Uterus (tissue), 4 donors: ENCODE measurements around the gene FAT1. TPM values are rescaled to one million over a fixed set of nuclear protein-coding genes. Genes with fewer than 3 reads are reported as not detected.

Source experiments
- DNase-seq, 2 donors: peaks; one replicate each; pipeline ENCODE4 v3.0.0-alpha.2; 2019 to 2020
- H3K27ac ChIP-seq, 2 donors: fragments of 200-600 bp; sonication (generic); 1 replicate in 1 of 2; 2 replicates in 1 of 2; pipeline ENCODE4 v1.5.1; 2016 to 2018
- H3K27me3 ChIP-seq, 2 donors: fragments of 200-600 bp; sonication (generic); one replicate each; pipeline ENCODE4 v1.5.1; 2018 to 2019; ENCODE audit warnings: control low read depth in 1 of 2
- H3K36me3 ChIP-seq, 2 donors: fragments of 200-600 bp; sonication (generic); one replicate each; pipeline ENCODE4 v1.5.1; 2019; ENCODE audit warnings: control low read depth in 1 of 2
- H3K4me1 ChIP-seq, 2 donors: fragments of 200-600 bp; sonication (generic); one replicate each; pipeline ENCODE4 v1.5.1; 2018 to 2019; ENCODE audit warnings: control low read depth in 1 of 2
- H3K4me3 ChIP-seq, 2 donors: fragments of 200-600 bp; sonication (generic); 1 replicate in 1 of 2; 2 replicates in 1 of 2; pipeline ENCODE4 v1.5.1; 2018 to 2019; ENCODE audit warnings: mild to moderate bottlenecking in 1 of 2
- H3K9me3 ChIP-seq, 2 donors: fragments of 200-600 bp; sonication (generic); one replicate each; pipeline ENCODE4 v1.5.1; 2019; ENCODE audit warnings: control low read depth in 1 of 2
- POLR2A ChIP-seq, 2 donors: fragments of 450-650 bp; IDR thresholded peaks; one replicate each; pipeline ENCODE4 v1.6.1; 2016; ENCODE audit warnings: antibody characterized with exemption in 2 of 2, mild to moderate bottlenecking in 1 of 2, moderate library complexity in 1 of 2
- intact Hi-C: fragments of 100-400 bp; cut with DNase I; formaldehyde crosslinking; loops from one replicate; pipeline ENCODE4 v1.15.1; 2023; ENCODE audit warnings: low total_unique reads
- total RNA-seq, 4 donors: library from RNA; depleted of rRNA in 3 of 4; stranded (reverse); fragments of >200 nt in 3 of 4; gene quantifications; one replicate each; pipeline versions ENCODE4 v1.1.0 to v1.2.4, GENCODE V29; 2014 to 2023
- TF ChIP-seq, protein P1 (sequence below), 4 experiments: fragments of 200-600 bp in 2 of 4; fragments of 450-650 bp in 2 of 4; sonication (generic) in 2 of 4; IDR thresholded peaks; one replicate each; pipeline ENCODE4 v1.5.1; 2016 to 2019; ENCODE audit warnings: antibody characterized with exemption in 4 of 4, mild to moderate bottlenecking in 2 of 4, moderate library complexity in 1 of 4
- donor health status: DM: yes; HTN: yes; CAD: no.

Gene FAT1
- total RNA-seq, 4 donors from 2014 or later: 11.5 to 245 (median 52.5) TPM

DNA sequence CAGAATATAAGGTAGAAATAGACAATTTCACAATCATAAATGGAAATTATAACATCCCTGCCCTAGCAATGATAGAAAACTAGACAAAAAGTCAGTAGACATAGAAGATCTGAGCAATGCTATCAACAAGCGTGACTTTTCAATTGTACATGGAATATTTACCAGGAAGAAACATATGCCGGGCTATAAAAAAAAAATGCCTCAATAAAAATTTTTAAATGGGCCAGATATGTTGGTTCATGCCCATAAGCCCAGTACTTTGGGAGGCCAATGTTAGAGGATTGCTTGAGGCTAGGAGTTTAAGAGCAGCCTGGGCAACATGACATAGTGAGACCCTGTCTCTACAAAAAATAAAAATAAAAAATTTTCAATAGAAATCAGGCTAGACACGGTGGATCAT, 163.0 kb downstream of the FAT1 start:
- DNase-seq: no peak
- TF ChIP-seq, protein P1, sequence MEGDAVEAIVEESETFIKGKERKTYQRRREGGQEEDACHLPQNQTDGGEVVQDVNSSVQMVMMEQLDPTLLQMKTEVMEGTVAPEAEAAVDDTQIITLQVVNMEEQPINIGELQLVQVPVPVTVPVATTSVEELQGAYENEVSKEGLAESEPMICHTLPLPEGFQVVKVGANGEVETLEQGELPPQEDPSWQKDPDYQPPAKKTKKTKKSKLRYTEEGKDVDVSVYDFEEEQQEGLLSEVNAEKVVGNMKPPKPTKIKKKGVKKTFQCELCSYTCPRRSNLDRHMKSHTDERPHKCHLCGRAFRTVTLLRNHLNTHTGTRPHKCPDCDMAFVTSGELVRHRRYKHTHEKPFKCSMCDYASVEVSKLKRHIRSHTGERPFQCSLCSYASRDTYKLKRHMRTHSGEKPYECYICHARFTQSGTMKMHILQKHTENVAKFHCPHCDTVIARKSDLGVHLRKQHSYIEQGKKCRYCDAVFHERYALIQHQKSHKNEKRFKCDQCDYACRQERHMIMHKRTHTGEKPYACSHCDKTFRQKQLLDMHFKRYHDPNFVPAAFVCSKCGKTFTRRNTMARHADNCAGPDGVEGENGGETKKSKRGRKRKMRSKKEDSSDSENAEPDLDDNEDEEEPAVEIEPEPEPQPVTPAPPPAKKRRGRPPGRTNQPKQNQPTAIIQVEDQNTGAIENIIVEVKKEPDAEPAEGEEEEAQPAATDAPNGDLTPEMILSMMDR (IDR thresholded peaks at IDR 0.05): no peak
- no peak for TF ChIP-seq POLR2A (IDR thresholded peaks at IDR 0.05)
- no peaks in the 10 kb centered on the region for H3K27me3 ChIP-seq
- H3K9me3 ChIP-seq: no peaks in the 10 kb centered on the region
- intact Hi-C loops: no loop called here
- H3K4me1 ChIP-seq: peaks cover 0 to under 1% of the 10 kb centered on the region in 2 donors
- H3K4me3 ChIP-seq: no peak overlapping the region
- no peak overlapping the region for H3K27ac ChIP-seq
- no peaks in the 10 kb centered on the region for H3K36me3 ChIP-seq

DNA sequence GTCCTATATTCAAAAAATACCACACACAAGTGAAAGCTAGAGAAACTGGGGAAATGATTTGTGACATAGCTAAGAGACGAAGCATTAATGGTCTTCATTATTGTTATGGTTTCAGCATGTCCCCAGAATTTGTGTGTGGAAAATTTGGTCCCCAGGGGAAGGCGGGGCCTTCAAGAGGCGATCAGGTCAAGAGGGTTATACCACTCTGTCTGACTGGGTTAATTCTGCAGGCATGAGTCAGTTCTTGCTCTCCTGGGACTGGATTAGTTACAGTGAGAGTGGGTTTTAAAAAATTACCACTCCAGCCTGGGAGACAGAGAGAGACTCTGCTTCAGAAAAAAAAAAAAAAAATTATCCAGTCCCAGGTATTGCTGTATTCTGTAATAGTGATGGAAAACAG, 166.2 kb downstream of the FAT1 start:
- no peaks in the 10 kb centered on the region for H3K36me3 ChIP-seq
- H3K9me3 ChIP-seq: no peaks in the 10 kb centered on the region
- H3K27ac ChIP-seq: no peak overlapping the region
- no peak for DNase-seq
- H3K4me3 ChIP-seq: no peak overlapping the region
- intact Hi-C loops: no loop called here
- H3K27me3 ChIP-seq: peaks cover 0 to 14% of the 10 kb centered on the region in 2 donors
- TF ChIP-seq, protein P1 (IDR thresholded peaks at IDR 0.05): no peak
- TF ChIP-seq POLR2A (IDR thresholded peaks at IDR 0.05): no peak
- H3K4me1 ChIP-seq: peaks cover 0 to 8% of the 10 kb centered on the region in 2 donors

DNA sequence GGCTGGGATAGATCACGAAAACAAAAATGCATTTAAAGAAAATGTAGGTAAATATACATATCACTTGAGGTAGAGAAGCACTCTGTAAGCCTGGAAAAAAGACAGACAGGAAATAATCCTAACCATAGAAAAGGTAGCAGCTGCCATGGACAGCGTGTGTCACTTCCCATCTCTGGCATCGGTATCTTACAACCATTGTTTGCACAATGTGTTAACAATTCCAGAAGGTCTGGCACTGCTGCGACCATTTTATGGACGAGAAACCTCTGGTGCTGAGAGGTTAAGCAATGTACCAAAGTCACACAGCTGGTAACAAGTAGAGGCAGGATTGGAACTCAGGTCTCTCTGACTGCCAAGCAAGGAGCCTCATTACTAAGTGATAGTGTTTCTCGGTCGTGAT, 166.6 kb downstream of the FAT1 start:
- Histone ChIP-seq H3K27ac (no peak overlapping the region), H3K4me3 (no peak overlapping the region), H3K27me3 (peaks cover 0 to 18% of the 10 kb centered on the region in 2 donors), H3K36me3 (no peaks in the 10 kb centered on the region), H3K9me3 (no peaks in the 10 kb centered on the region), H3K4me1 (peaks cover 0 to 8% of the 10 kb centered on the region in 2 donors)
- intact Hi-C loops: no loop called here
- DNase-seq: no peak
- TF ChIP-seq, protein P1 (IDR thresholded peaks at IDR 0.05): no peak
- TF ChIP-seq POLR2A (IDR thresholded peaks at IDR 0.05): no peak

DNA sequence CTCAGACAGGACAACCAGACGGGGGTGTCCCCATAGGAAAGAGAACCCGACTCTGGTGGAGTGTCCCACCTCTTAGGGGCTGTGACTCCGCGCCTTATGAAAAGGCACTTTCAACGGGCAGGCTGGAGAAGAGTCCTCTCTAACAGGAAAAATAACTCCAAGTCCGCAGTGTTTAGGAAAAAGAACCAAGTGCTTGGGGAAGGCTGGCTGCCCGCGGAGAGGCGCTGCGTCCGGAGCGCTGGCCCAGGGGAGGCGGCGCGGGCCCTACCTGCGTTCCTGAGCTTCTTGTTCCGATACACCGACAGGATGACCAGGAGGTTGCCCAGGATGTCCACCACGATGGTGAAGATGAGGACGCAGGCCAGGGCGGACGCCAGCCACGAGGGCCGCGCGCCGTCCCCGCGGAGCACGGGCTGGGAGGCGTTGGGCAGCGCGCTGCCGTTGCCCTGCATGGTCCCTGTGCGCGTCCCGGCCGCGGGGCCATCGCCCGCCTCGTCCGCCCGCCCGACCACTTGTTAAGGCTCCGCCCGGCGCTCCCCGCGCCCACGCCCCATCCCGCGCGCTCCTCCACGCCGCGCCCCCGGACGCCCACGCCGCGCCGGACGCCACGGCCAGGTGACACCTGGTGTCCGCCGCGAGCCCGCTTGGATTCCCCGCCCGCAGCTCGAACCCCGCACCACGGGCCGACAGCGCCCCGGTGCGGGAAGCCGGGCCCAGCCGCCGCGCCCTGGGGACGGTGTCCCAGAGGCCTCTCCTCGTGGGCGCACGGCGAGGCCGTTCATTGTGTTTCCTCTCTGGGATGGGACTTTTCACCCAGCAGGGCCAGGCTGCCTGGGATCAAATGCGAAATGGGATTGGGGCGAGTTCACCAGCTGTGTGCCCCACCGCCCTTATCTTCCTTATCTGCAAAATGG, 168.5 kb downstream of the FAT1 start, which contains the start of gene MTNR1A:
MTNR1A (minus strand) TSS at position 654 of the 914 bp plus-strand sequence; CDS start at position 452, 202 bp downstream.
- Histone ChIP-seq H3K27ac (no peak within 1 kb of the TSS), H3K27me3 (peaks cover 0 to 19% of the 10 kb centered on the region in 2 donors), H3K36me3 (no peaks in the 10 kb centered on the region), H3K4me1 (peaks cover 0 to 8% of the 10 kb centered on the region in 2 donors), H3K9me3 (no peaks in the 10 kb centered on the region), H3K4me3 (no peak within 1 kb of the TSS)
- intact Hi-C loops: no loop called here
- DNase-seq: no peak
- TF ChIP-seq POLR2A (IDR thresholded peaks at IDR 0.05): no peak
- TF ChIP-seq, protein P1 (IDR thresholded peaks at IDR 0.05): no peak

DNA sequence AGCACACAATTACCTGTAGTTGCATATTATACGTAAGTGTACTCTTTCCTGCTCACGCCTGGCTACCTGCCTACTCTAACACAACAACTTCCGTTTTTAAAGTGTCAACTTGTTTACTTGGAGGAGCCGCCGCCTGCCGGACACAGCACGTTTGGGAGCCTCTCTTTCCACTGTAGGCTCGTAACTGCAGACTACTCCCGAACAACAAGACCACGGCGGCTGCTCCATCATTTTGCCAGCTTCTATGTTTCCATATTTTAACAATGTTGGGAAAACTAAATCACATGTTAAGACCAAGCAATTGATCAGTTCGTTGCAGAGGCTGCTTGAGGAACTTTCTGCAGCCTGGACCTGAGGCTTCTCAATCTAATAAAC, 169.1 kb downstream of the FAT1 start:
- intact Hi-C loops: no loop called here
- Histone ChIP-seq H3K4me3 (no peak overlapping the region), H3K36me3 (no peaks in the 10 kb centered on the region), H3K4me1 (peaks cover 0 to 8% of the 10 kb centered on the region in 2 donors), H3K27ac (no peak overlapping the region), H3K9me3 (no peaks in the 10 kb centered on the region), H3K27me3 (peaks cover 0 to 19% of the 10 kb centered on the region in 2 donors)
- TF ChIP-seq, protein P1 (IDR thresholded peaks at IDR 0.05): no peak
- TF ChIP-seq POLR2A (IDR thresholded peaks at IDR 0.05): no peak
- DNase-seq: no peak
